GM18505 (cell line): ENCODE results near the gene LIMK2.
"Not testable (repeated sequence)": the region's sequence is repeated elsewhere in the genome, so short reads cannot be mapped to it uniquely, and the experiment has no call there.

Experiments used
- ATAC-seq: cut with Tn5 transposase; IDR thresholded peaks from one replicate; pipeline ENCODE4 v1.9.1; 2021; ENCODE audit not compliant: unreplicated experiment
- POLR2A ChIP-seq: IDR thresholded peaks from 4 replicates; pipeline ENCODE4 v1.6.1; 2011; ENCODE audit warnings: borderline replicate concordance; ENCODE audit not compliant: insufficient read depth, insufficient read length; ENCODE audit errors: extremely low read depth

Gene LIMK2

DNA sequence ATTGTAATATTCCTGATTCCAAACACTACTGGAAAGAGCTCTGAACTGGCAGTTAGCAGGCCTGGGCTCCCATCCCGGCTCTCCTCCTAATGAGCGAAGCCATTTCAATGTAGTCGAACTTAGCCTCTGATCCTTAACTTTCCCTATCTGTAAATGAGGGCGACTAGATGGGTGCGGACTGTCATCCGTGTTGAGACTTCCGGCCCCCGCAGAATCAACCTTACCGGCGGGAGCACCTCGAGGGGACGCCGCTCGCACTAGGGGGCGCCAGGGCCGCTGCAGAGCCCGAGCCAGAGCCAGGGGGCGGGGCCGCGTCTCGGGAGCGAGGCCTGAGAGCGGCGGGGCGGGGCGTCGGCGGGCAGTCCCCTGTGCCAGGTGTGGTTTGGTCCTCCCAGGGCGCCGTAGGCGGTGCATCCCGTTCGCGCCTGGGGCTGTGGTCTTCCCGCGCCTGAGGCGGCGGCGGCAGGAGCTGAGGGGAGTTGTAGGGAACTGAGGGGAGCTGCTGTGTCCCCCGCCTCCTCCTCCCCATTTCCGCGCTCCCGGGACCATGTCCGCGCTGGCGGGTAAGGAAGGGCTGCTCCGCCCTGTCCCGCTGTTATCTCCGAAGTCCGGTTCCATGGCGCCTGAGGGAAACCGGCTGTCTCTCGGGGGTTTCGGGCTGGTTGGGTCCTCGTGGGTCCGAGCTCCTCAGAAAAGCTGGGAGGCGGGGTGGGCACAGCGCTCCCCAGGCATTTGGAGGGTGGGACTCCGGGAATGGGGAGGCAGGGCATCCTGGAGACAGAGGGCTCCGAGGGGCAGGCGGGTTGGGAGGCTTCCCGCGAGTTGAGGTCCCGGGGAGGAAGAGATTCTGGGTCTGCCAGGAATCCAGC is at the start of gene LIMK2:
TSS of gene LIMK2 (plus strand) at position 437 of the 869 bp plus-strand sequence. CDS start at position 548, 111 bp downstream.
- TF ChIP-seq POLR2A = peak; percentile 82
- ATAC-seq = peak; percentile 87

DNA sequence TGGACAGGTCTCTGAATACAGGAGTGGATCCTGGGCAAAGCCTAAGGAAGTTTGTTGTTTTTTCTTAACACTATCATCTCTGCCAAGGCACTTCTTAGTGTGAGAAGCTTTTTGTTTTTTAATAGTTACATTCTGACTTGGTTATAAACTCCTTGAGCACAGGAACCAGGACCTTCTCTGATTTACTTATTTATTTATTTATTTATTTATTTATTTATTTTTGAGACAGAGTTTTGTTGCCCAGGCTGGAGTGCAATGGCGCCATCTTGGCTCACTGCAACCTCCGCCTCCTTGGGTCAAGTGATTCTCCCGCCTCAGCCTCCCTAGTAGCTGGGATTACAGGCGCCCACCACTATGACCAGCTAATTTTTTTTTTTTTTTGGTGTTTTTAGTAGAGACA is 41.1 kb upstream of the LIMK2 start:
- ATAC-seq = no peak

DNA sequence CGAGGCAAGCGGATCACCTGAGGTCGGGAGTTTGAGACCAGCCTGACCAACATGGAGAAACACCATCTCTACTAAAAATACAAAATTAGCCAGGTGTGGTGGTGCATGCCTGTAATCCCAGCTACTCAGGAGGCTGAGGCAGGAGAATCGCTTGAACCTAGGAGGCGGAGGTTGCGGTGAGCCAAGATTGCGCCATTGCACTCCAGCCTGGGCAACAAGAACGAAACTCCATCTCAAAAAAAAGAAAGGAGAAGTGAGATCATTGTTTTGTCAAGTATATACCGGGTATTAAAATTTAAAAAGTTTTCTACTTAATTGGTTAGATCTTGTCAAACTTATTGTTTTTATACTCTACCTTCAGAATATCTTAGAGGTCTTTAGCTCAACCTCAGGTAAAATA is 40.4 kb upstream of the LIMK2 start:
- ATAC-seq = not testable (repeated sequence)

More for the DNA sequence above, 41.1 kb upstream of the LIMK2 start:
- no peak for TF ChIP-seq POLR2A

DNA sequence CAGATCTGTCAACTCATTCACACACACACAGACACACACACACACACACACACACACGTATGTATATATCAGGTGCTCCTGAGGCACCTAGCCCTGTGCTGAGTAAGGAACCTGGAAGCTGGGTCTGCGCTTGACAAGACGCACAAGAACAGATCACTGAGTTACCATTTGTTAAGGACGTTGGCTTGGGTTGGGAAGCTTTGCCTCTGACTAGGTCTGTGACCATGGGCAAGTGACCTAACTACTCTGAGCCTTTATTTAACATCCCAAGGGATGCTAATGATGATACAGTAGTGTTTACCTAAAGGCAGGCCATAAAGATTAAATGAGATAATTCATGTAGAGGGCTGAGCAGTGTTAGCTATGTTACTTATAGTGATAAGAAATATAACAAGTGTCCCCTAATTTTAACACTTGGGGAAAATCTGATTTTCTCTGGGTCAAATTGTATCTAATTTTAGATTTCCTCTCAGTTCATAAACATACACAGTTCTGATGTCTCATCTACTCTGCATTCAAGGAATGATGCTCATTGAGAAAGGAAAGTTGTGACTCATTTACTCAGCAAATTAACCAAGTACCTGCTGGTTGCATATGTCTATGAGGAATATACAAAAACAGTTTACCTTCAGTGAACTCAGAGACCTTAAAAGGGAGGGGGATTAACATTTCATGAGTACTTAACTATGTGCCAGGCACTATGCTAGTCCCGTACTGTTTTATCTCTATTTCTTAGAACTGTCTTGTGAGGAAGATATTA is 38.5 kb upstream of the LIMK2 start:
- no peak for TF ChIP-seq POLR2A
- ATAC-seq = no peak

DNA sequence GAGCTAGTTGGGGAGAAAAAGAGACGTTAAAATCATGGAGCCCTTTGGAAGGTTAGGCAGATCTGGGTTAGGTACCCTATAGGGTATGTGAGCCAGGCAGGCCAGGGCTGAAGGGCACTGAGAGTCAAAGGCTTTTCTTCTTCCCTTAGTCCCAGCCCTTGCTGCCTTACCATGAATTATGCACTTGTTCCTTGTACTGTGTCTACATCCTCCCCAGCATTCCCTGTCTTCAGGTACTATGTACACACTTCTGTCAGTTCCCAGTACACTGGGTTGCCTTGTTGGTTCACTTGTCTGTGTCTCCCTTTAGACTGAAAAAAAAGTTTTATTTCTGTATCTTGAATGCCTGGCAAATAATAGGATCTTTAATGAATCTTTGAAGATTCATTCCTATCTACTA is 35.2 kb upstream of the LIMK2 start:
- ATAC-seq = no peak
- TF ChIP-seq POLR2A = no peak

DNA sequence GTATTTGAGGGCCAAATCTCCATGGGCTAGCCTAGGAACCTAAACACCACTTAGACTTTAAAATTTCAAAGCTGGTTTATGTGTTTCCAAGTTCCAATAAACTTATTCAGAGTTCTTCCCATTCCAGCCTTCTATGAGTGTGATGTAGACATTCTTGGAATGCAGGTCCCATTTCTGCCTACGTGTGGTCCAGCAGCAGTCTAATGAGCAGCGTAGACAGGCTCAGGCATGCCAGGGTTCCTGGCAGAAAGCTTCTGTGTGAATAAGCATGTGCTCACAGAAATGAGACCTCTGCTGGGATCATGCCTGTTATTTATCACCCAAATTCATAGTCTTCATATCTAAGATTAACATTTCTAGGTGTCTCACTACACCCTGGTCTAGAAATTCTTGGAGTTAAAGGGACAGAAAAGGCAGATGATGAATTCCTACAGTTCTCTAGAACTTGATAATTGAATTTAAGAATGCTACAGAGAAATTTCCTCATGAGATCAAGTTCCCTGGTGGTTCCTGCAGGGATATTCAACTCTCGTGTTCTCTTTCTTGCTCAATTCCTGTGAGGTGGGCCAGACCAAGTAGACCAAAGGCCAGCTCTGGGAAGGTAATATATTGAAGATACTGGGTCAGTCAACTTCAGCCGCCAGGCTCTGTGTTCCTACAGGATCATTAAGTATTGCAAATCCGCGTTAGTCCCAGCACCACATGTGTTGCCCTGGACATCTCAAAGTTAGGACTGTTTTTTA is 34.5 kb upstream of the LIMK2 start:
- no peak for ATAC-seq
- TF ChIP-seq POLR2A = no peak

DNA sequence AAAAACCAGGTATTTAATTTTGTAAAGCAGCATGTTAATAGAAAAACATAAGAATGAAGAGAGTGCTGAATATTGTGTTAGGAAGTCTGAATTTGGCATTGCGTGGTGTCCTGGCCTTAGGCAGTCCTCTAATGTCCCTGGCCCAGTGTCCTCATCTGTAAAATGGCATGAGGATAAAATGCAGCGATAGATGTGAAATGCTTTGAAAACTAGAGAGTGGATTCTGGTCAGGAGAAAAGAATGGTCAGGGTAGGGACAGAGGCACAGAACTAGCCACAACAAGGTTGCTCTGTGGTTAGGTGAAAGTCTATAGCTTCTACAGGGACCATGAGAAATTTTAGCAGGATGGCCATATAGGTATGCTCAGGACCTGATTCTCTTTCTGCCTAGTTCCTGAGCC is 33.2 kb upstream of the LIMK2 start:
- TF ChIP-seq POLR2A = no peak
- ATAC-seq = no peak

DNA sequence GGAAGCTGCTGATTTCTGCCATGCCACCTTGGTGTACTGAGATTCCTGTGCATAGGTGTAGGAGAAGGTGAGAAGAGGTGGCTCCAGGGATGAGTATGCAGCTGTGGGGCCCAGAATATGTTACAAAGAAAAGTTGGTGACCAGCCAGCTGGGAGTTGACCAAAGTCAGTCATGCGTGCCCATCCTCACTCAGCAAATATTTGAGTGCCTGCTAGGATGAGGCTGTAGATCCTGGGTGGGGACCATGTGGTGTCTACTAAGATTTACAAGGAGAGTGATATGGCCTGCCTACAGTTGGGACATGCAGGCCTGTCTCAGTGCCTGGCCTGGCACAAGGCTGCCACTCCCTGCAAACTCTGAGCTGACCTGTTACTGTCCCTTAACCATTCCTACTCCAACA is 32.8 kb upstream of the LIMK2 start:
- TF ChIP-seq POLR2A = no peak
- ATAC-seq = no peak

DNA sequence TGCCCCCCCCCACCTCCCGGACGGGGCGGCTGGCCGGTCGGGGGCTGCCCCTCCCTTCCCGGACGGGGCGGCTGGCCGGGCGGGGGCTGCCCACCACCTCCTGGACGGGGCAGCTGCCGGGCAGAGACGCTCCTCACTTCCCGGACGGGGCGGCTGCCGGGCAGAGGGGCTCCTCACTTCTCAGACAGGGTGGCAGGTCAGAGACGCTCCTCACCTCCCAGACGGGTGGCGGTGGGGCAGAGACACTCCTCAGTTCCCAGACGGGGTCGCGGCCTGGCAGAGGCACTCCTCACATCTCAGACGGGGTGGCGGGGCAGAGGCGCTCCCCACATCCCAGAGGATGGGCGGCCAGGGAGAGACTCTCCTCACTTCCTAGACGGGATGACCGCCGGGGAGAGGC is 28.1 kb upstream of the LIMK2 start:
- ATAC-seq = no peak
- TF ChIP-seq POLR2A = no peak

DNA sequence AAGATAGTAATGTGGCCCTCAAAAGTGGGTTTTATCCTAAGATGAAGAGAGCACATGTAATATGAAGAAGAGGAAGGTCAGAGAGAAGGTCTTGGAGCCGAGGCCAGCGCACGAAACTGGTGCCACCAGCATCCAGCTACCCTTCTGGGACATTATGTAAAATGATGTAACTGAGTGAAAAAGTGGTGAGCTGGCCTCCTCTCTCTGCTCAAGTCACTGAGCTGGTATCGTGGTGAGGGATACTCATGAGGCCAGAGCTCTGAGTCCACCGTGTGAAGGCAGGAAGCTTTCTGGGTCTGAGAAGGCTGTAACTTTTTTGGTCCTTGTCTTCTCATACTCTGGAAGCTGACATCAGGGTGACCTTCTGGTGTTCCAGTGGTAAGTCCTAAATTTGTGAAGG is 27.0 kb upstream of the LIMK2 start:
- no peak for ATAC-seq
- no peak for TF ChIP-seq POLR2A

DNA sequence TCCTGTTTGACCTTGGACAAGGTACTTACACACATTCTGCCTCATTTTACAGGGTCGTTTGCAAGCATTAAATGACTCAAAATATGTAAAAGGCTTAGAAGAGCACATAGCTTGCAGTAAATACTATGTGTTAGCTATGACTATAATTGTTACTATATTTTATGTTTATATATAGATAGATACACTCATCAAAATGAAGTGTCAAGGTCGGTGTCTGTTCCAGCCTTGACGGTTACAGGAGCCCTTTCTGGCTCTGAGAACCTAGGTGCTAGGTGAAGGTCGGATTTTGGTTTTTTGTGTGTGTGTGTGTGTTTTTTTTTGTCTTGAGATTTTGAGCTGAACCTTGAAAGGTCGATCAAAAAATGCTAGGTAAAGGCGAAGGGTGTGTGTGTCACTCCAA is 24.5 kb upstream of the LIMK2 start:
- no peak for ATAC-seq
- no peak for TF ChIP-seq POLR2A

DNA sequence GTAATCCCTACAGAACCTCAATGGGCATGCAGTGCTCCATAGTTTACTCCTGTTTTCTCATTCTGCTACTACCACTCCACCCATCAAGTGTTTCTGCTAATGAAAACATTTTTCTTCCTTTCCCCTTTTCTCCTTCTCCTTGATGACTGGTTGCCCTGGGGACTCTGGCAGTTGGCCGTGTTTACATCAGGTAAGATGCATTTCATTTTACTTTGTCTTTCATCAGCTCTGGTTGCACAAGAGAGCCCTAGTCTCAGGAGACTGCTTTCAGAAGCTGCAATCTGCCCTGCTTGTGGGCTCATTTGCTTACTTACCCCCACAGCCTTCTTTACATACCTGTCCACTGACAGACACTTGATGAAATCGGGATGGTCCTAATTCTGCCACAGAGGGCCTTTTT is 19.6 kb upstream of the LIMK2 start:
- TF ChIP-seq POLR2A = no peak
- no peak for ATAC-seq

DNA sequence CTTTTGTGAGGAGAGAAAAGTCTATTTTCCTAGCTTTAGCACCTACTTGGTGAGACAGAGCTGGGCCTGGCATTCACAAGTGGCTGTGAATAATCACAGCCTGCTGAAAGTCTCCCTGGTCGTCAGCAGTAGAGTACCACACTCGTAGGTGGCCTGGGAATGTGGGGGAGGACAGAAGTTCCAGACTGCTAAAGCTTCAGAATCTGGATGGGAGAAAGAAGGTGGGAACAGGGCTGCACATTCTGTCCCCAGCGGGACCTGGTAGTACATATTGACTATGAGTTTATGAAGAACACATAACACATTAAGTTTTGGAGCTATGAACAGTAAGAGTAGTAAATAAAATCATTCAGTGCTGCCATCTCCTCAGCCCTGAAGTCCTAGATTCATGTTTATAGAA is 19.0 kb upstream of the LIMK2 start:
- no peak for ATAC-seq
- TF ChIP-seq POLR2A = no peak

DNA sequence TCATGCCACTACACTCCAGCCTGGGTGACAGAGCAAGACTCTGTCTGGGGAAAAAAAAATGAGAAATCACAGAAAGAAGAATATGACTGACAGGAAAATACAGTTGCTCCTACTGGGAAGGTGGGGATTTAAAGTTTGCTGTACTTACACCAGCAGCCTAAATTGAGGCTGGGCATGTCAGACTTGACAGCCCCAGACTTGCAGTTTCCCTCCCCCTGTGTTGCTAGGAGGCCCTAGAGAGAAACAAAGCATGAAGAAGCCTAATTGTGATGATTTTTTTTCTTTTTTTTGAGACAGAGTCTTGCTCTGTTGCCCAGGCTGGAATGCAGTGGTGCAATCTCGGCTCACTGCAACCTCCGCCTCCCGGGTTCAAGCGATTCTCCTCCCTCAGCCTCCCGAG is 17.4 kb upstream of the LIMK2 start:
- ATAC-seq = not testable (repeated sequence)
